GM12878 (cell line): ENCODE data around the gene GDPD1. TPM values are rescaled to one million over a fixed set of nuclear protein-coding genes. Genes with fewer than 3 reads are reported as not detected.

ENCODE experiments used
- ATAC-seq: fragments of 200-7000 bp; cut with Tn5 transposase; 3 replicates; pipeline ENCODE4 v1.9.1; 2020; ENCODE audit warnings: mild to moderate bottlenecking, moderate library complexity
- BruUV-seq: library from RNA; stranded (reverse); fragments of 400-500 nt; replicated peaks from 2 replicates; lab custom pipeline; 2021; lab: Mats Ljungman, UMichigan
- CTCF ChIA-PET: fragments of 300-600 bp; sonication (Branson Sonifier 250); formaldehyde crosslinking; extraction: SDS; loops from one replicate; lab custom pipeline; 2021; ENCODE audit warnings: inconsistent platforms; lab: Yijun Ruan, JAX
- POLR2A ChIA-PET: fragments of 350-600 bp; formaldehyde crosslinking; extraction: SDS; loops from one replicate; lab custom pipeline; 2021; ENCODE audit warnings: inconsistent platforms; lab: Charles Lee
- RAD21 ChIA-PET: fragments of 300-600 bp; sonication (Branson Sonifier 250); formaldehyde crosslinking; loops from one replicate; lab custom pipeline; 2023; ENCODE audit warnings: antibody characterized with exemption; ENCODE audit not compliant: unreplicated experiment; lab: Charles Lee
- SMC1A ChIA-PET: fragments of 300-600 bp; sonication (Branson Sonifier 250); formaldehyde crosslinking; loops from one replicate; lab custom pipeline; 2023; ENCODE audit not compliant: unreplicated experiment, uncharacterized antibody; lab: Charles Lee
- DNase-seq: peaks from one replicate; pipeline ENCODE4 v3.0.0-alpha.2; 2011; ENCODE audit warnings: low read depth, low spot score
- FAIRE-seq: peaks from 3 replicates; lab custom pipeline; 2011; peaks lifted over from hg19 to GRCh38; lab: Jason Lieb, UNC
- H2AFZ ChIP-seq: 2 replicates; pipeline ENCODE4 v1.6.0; 2011; ENCODE audit warnings: low read depth, low read length, control low read depth; ENCODE audit not compliant: control insufficient read depth
- H3K27ac ChIP-seq: 2 replicates; pipeline ENCODE4 v1.5.1; 2011; ENCODE audit warnings: control low read depth; ENCODE audit not compliant: control insufficient read depth, insufficient read depth
- H3K27me3 ChIP-seq, 2 experiments: replicated peaks in 1 of 2; 2 replicates each; pipeline versions ENCODE4 v1.6.0 to v1.6.1; 2011; ENCODE audit warnings: low read length in 1 of 2; ENCODE audit not compliant: control insufficient read depth in 2 of 2, insufficient read depth in 2 of 2
- H3K36me3 ChIP-seq, 2 experiments: 2 replicates each; pipeline ENCODE4 v1.5.1; 2011; ENCODE audit warnings: low read length in 1 of 2; ENCODE audit not compliant: control insufficient read depth in 2 of 2, insufficient read depth in 2 of 2
- H3K4me1 ChIP-seq: 2 replicates; pipeline ENCODE4 v1.6.1; 2011; ENCODE audit warnings: mild to moderate bottlenecking, low read length, moderate library complexity, mixed read lengths; ENCODE audit not compliant: control insufficient read depth, insufficient read depth
- H3K4me2 ChIP-seq: 2 replicates; pipeline ENCODE4 v1.6.0; 2011; ENCODE audit warnings: control low read depth; ENCODE audit not compliant: control insufficient read depth, insufficient read depth
- H3K4me3 ChIP-seq: fragments of 200-600 bp; sonication (generic); 2 replicates; pipeline ENCODE4 v1.5.1; 2016
- H3K79me2 ChIP-seq: 2 replicates; pipeline ENCODE4 v1.6.0; 2011; ENCODE audit warnings: low read length; ENCODE audit not compliant: control insufficient read depth, insufficient read depth
- H3K9ac ChIP-seq: 2 replicates; pipeline ENCODE4 v1.8.0; 2011; ENCODE audit warnings: low read length, control low read depth, mixed read lengths; ENCODE audit not compliant: control insufficient read depth, insufficient read depth
- H3K9me3 ChIP-seq: replicated peaks from 3 replicates; pipeline ENCODE4 v1.5.1; 2011; ENCODE audit warnings: mild to moderate bottlenecking, low read length; ENCODE audit not compliant: control insufficient read depth, insufficient read depth
- H4K20me1 ChIP-seq: 2 replicates; pipeline ENCODE4 v1.6.0; 2011; ENCODE audit not compliant: control insufficient read depth, insufficient read depth
- CHD2 ChIP-seq: IDR thresholded peaks from 2 replicates; pipeline ENCODE4 v1.6.1; 2011; ENCODE audit warnings: low read depth, low read length, improper control_type of control experiment, borderline replicate concordance
- DPF2 ChIP-seq: fragments of 450-650 bp; IDR thresholded peaks from 2 replicates; pipeline ENCODE4 v1.6.1; 2017; ENCODE audit warnings: mild to moderate bottlenecking
- FOXM1 ChIP-seq: IDR thresholded peaks from 2 replicates; pipeline ENCODE4 v1.6.1; 2012; ENCODE audit warnings: low read depth, mild to moderate bottlenecking, inconsistent platforms, low read length, moderate library complexity
- NRF1 ChIP-seq: conservative IDR thresholded peaks from 2 replicates; pipeline ENCODE4 v1.6.1; 2011; ENCODE audit warnings: mild to moderate bottlenecking, low read depth, low read length, improper control_type of control experiment
- RCOR1 ChIP-seq: conservative IDR thresholded peaks from 2 replicates; pipeline ENCODE4 v1.6.1; 2012; ENCODE audit warnings: low read depth, low read length, improper control_type of control experiment
- SRF ChIP-seq, 2 experiments: IDR thresholded peaks; 2 replicates each; pipeline ENCODE4 v1.6.1; 2011; ENCODE audit warnings: low read depth in 2 of 2, low read length in 2 of 2, mild to moderate bottlenecking in 1 of 2, moderate library complexity in 1 of 2
- SUPT20H ChIP-seq: IDR thresholded peaks from 2 replicates; pipeline ENCODE4 v1.6.1; 2011; ENCODE audit warnings: low read depth, mild to moderate bottlenecking, low read length, moderate library complexity, borderline replicate concordance; ENCODE audit not compliant: control insufficient read depth
- ZNF622 ChIP-seq: fragments of 450-650 bp; IDR thresholded peaks from 2 replicates; pipeline ENCODE4 v1.6.1; 2017; ENCODE audit warnings: mild to moderate bottlenecking, inconsistent platforms
- WGBS: methylation state at CpG from one replicate; pipeline ENCODE4 v1.1.6; 2016; ENCODE audit warnings: low lambda C conversion rate; ENCODE audit not compliant: insufficient replicate concordance, insufficient coverage; ENCODE audit errors: missing lambda C conversion rate; 5-methylcytosine and 5-hydroxymethylcytosine counted together
- in situ Hi-C: fragments of 300-500 bp; cut with MboI; formaldehyde crosslinking; loops from 9 replicates; pipeline ENCODE4 v1.14.3; 2018; ENCODE audit warnings: mixed read lengths
- intact Hi-C: fragments of 100-400 bp; cut with micrococcal nuclease; formaldehyde crosslinking; loops from one replicate; pipeline ENCODE4 v1.14.2; 2022; ENCODE audit not compliant: unreplicated experiment
- polyA plus RNA-seq, 11 experiments: library from polyadenylated mRNA; depleted of rRNA in 4 of 11; unstranded in 6 of 11; stranded (reverse) in 5 of 11; fragments of >200 nt; fragmentation: Nextera tagmentation in 4 of 11; fragmentation: Illumina TruSeq in 1 of 11; extraction: Ambion mirVana in 4 of 11; extraction: Trizol in 1 of 11; gene quantifications; 1 replicate in 1 of 11; 2 replicates in 10 of 11; pipeline versions ENCODE4 v1.2.1 to v1.2.3, GENCODE V29; 2011 to 2016; ENCODE audit warnings: inconsistent platforms in 2 of 11, missing spikeins in 2 of 11, low read depth in 1 of 11
- total RNA-seq, 4 experiments: library from RNA; depleted of rRNA in 3 of 4; stranded (reverse); fragments of >200 nt in 3 of 4; fragmentation: Illumina TruSeq in 1 of 4; extraction: Trizol in 1 of 4; gene quantifications; 2 replicates each; pipeline versions ENCODE4 v1.2.1 to v1.2.3, GENCODE V29; 2013 to 2021

The GDPD1 gene
- total and polyA plus RNA-seq, 10 of the 15 experiments (the other 5 are each of a cell fraction or from before 2014, with no cell fraction given): 0.18 to 1.6 (median 0.69) TPM

- Histone ChIP-seq H3K36me3 (no peaks in the 10 kb centered on the region), H3K9me3 (no peaks in the 10 kb centered on the region), H3K4me2 (peak overlapping the region; percentile 79), H3K27me3 (no peaks in the 10 kb centered on the region), H3K4me1 (no peaks in the 10 kb centered on the region), H3K4me3 (peak overlapping the region; percentile 95), H3K9ac (peak overlapping the region; percentile 52), H3K27ac (no peak overlapping the region), H4K20me1 (no peaks in the 10 kb centered on the region), H2AFZ (peak overlapping the region; percentile 95), H3K79me2 (no peaks in the 10 kb centered on the region)
- TSS peak; percentile 64 for BruUV-seq
- SMC1A ChIA-PET: interaction anchor here (0.6 to 2.2 kb wide), 6 partner anchors 55 to 540 kb away, joined by 3 to 10 read pairs (median 4); no protein-coding TSS in a partner anchor
- TF ChIP-seq NRF1: no peak
- no peak for TF ChIP-seq SUPT20H
- no peak for TF ChIP-seq SRF (IDR thresholded peaks at IDR 0.05; ENCODE audit: low read depth in 2 of 2, low read length in 2 of 2)
- no peak for TF ChIP-seq CHD2
- TF ChIP-seq ZNF622: no peak
- no peak for TF ChIP-seq RCOR1
- no peak for TF ChIP-seq FOXM1
- no peak for TF ChIP-seq DPF2
- DNase-seq (no peak), FAIRE-seq (no peak), ATAC-seq (no peak)
- 26% methylated on average over 16 of the region's 17 CpGs for WGBS
- CTCF ChIA-PET: interaction anchor here (1.1 to 2.9 kb wide), 5 partner anchors 10 to 220 kb away, joined by 3 to 32 read pairs (median 10); no protein-coding TSS in a partner anchor
- intact Hi-C loops (loop anchor here (5.0 kb wide), 1 partner anchor 221 kb away; no protein-coding TSS in a partner anchor), in situ Hi-C loops (no loop called here)
- POLR2A ChIA-PET: interaction anchor here (0.6 to 1.2 kb wide), 3 partner anchors 87 to 449 kb away, joined by 3 to 6 read pairs (median 3); no protein-coding TSS in a partner anchor
- RAD21 ChIA-PET: interaction anchor here (1.0 to 2.6 kb wide), 4 partner anchors 33 to 219 kb away, joined by 3 to 30 read pairs (median 10); no protein-coding TSS in a partner anchor
These were observed 992 bp downstream of the GDPD1 start for GRCh38 chr17:59221159-59221847.
